MCF 10A (cell line): ENCODE measurements around the gene BAAT. TPM values are rescaled to one million over a fixed set of nuclear protein-coding genes. Genes with fewer than 3 reads are reported as not detected.

Source experiments
- BruUV-seq: library from RNA; stranded (reverse); fragments of 400-500 nt; replicated peaks from 2 replicates; lab custom pipeline; 2021; lab: Mats Ljungman, UMichigan
- CTCF ChIA-PET: fragments of 300-600 bp; sonication (Branson Sonifier 250); formaldehyde crosslinking; extraction: SDS; loops from one replicate; lab custom pipeline; 2021; ENCODE audit warnings: antibody characterized with exemption, inconsistent platforms; lab: Yijun Ruan, JAX
- POLR2A ChIA-PET: fragments of 300-600, 350-650 bp; sonication (Branson Sonifier 250); formaldehyde crosslinking; extraction: SDS; loops from one replicate; lab custom pipeline; 2020; ENCODE audit warnings: antibody characterized with exemption, inconsistent platforms; lab: Yijun Ruan, JAX
- DNase-seq: peaks from one replicate; pipeline ENCODE4 v3.0.0-alpha.2; 2018; ENCODE audit not compliant: unreplicated experiment
- H3K27ac Mint-ChIP-seq: one replicate; pipeline ENCODE4 v1.8.0; 2022; ENCODE audit warnings: mild to moderate bottlenecking, low read depth, mixed read lengths; ENCODE audit not compliant: unreplicated experiment
- H3K27me3 Mint-ChIP-seq: one replicate; pipeline ENCODE4 v1.8.0; 2022; ENCODE audit warnings: mixed read lengths; ENCODE audit not compliant: insufficient read depth, unreplicated experiment
- H3K36me3 Mint-ChIP-seq: one replicate; pipeline ENCODE4 v1.8.0; 2022; ENCODE audit warnings: mild to moderate bottlenecking, moderate library complexity, mixed read lengths; ENCODE audit not compliant: insufficient read depth, unreplicated experiment
- H3K4me1 Mint-ChIP-seq: one replicate; pipeline ENCODE4 v1.8.0; 2022; ENCODE audit warnings: mixed read lengths; ENCODE audit not compliant: insufficient read depth, unreplicated experiment
- H3K4me3 Mint-ChIP-seq: one replicate; pipeline ENCODE4 v1.8.0; 2022; ENCODE audit warnings: mild to moderate bottlenecking, moderate library complexity, mixed read lengths; ENCODE audit not compliant: unreplicated experiment
- H3K9me3 Mint-ChIP-seq: one replicate; pipeline ENCODE4 v1.8.0; 2022; ENCODE audit warnings: mixed read lengths; ENCODE audit not compliant: unreplicated experiment
- CTCF ChIP-seq: fragments of 200-600 bp; IDR thresholded peaks from one replicate; pipeline ENCODE4 v1.8.0; 2022; ENCODE audit warnings: antibody characterized with exemption, mild to moderate bottlenecking; ENCODE audit not compliant: unreplicated experiment
- intact Hi-C: fragments of 100-400 bp; cut with micrococcal nuclease; formaldehyde crosslinking; loops from 2 replicates; pipeline ENCODE4 v1.14.1; 2022
- total RNA-seq: library from RNA; stranded (reverse); gene quantifications from 2 replicates; pipeline ENCODE4 v1.2.3, GENCODE V29; 2022

Gene BAAT
- total RNA-seq, 1 experiment from 2014 or later: 0.14 TPM

- no peak for TF ChIP-seq CTCF
- BruUV-seq: no TSS peak
- H3K4me3 Mint-ChIP-seq: peak overlapping the region; percentile 97
- H3K27me3 Mint-ChIP-seq: no peaks in the 10 kb centered on the region
- peaks cover 39% of the 10 kb centered on the region for H3K4me1 Mint-ChIP-seq
- H3K9me3 Mint-ChIP-seq: peaks cover 43% of the 10 kb centered on the region
- intact Hi-C loops: no loop called here
- no peak overlapping the region for H3K27ac Mint-ChIP-seq
- ChIA-PET CTCF (interaction anchor here (1.3 kb wide), 1 partner anchor 8 kb away, joined by 4 read pairs; no protein-coding TSS in a partner anchor), POLR2A (interaction anchor here (1.0 to 2.9 kb wide), 4 partner anchors 9 to 17 kb away, joined by 3 to 37 read pairs (median 19); no protein-coding TSS in a partner anchor)
- no peak for DNase-seq
- peaks cover 60% of the 10 kb centered on the region for H3K36me3 Mint-ChIP-seq
Observed at GRCh38 chr9:101400120-101400519, 15.3 kb upstream of the BAAT start.

- ChIA-PET CTCF (interaction anchor here (1.3 to 2.5 kb wide), 2 partner anchors 9 to 11 kb away, joined by 4 to 14 read pairs; no protein-coding TSS in a partner anchor), POLR2A (interaction anchor here (0.6 to 2.9 kb wide), 9 partner anchors 9 to 616 kb away, joined by 3 to 37 read pairs (median 5); no protein-coding TSS in a partner anchor)
- Mint-ChIP-seq H3K4me1 (peaks cover 39% of the 10 kb centered on the region), H3K27me3 (no peaks in the 10 kb centered on the region), H3K36me3 (peaks cover 54% of the 10 kb centered on the region), H3K4me3 (peak overlapping the region; percentile 97), H3K9me3 (peaks cover 43% of the 10 kb centered on the region), H3K27ac (peak overlapping the region; percentile 99)
- intact Hi-C loops: loop anchor here (2.0 kb wide), 1 partner anchor 49 kb away; no protein-coding TSS in a partner anchor
- no peak for TF ChIP-seq CTCF
- no peak for DNase-seq
- no TSS peak for BruUV-seq
Observed at GRCh38 chr9:101399643-101399970, 14.8 kb upstream of the BAAT start.

GRCh38 chr9:101398930-101399642, 14.3 kb upstream of the BAAT start:
- Mint-ChIP-seq H3K4me1 (peaks cover 39% of the 10 kb centered on the region), H3K27me3 (no peaks in the 10 kb centered on the region), H3K27ac (peak overlapping the region; percentile 99), H3K4me3 (peak overlapping the region; percentile 97), H3K9me3 (peaks cover 46% of the 10 kb centered on the region), H3K36me3 (peaks cover 49% of the 10 kb centered on the region)
- intact Hi-C loops: loop anchor here (2.0 kb wide), 1 partner anchor 50 kb away; no protein-coding TSS in a partner anchor
- ChIA-PET CTCF (interaction anchor here (1.3 to 2.5 kb wide), 2 partner anchors 9 to 11 kb away, joined by 4 to 14 read pairs; no protein-coding TSS in a partner anchor), POLR2A (interaction anchor here (0.5 to 2.9 kb wide), 18 partner anchors 10 to 1301 kb away, joined by 3 to 37 read pairs (median 4); partner anchors contain the start of genes ERP44 and RNF20)
- no peak for TF ChIP-seq CTCF
- TSS peak; percentile 23 for BruUV-seq
- no peak for DNase-seq
